GM12875 (cell line): ENCODE data around the gene REV3L.

ENCODE experiments used
- H3K4me3 ChIP-seq: one replicate; pipeline ENCODE4 v1.5.1; 2011; ENCODE audit warnings: low read depth, low read length, control low read depth
- CTCF ChIP-seq: IDR thresholded peaks from 2 replicates; pipeline ENCODE4 v1.5.1; 2011; ENCODE audit warnings: low read depth, mild to moderate bottlenecking, control low read depth, inconsistent platforms, low read length, moderate library complexity, borderline replicate concordance; ENCODE audit not compliant: insufficient read depth

Gene REV3L

GRCh38 chr6:111474771-111475170, 8.2 kb downstream of the REV3L start:
- no peak for TF ChIP-seq CTCF

GRCh38 chr6:111474106-111474505, 8.9 kb downstream of the REV3L start:
- no peak for TF ChIP-seq CTCF
- H3K4me3 ChIP-seq = no peak overlapping the region

More at GRCh38 chr6:111474771-111475170, 8.2 kb downstream of the REV3L start:
- H3K4me3 ChIP-seq = no peak overlapping the region

GRCh38 chr6:111472933-111473435, 10.0 kb downstream of the REV3L start:
- no peak overlapping the region for H3K4me3 ChIP-seq
- TF ChIP-seq CTCF = no peak

GRCh38 chr6:111471958-111472357, 11.1 kb downstream of the REV3L start:
- TF ChIP-seq CTCF = no peak
- no peak overlapping the region for H3K4me3 ChIP-seq

GRCh38 chr6:111471533-111471932, 11.5 kb downstream of the REV3L start:
- no peak for TF ChIP-seq CTCF
- no peak overlapping the region for H3K4me3 ChIP-seq

GRCh38 chr6:111470991-111471390, 12.0 kb downstream of the REV3L start:
- no peak for TF ChIP-seq CTCF
- no peak overlapping the region for H3K4me3 ChIP-seq

GRCh38 chr6:111469543-111469942, 13.5 kb downstream of the REV3L start:
- TF ChIP-seq CTCF = no peak
- no peak overlapping the region for H3K4me3 ChIP-seq
